ENCODE results near the gene SLC35B2. TPM values are rescaled to one million over a fixed set of nuclear protein-coding genes. Genes with fewer than 3 reads are reported as not detected.

Gene SLC35B2
- total RNA-seq, 1 experiment from 2014 or later = 143 TPM

GRCh38 chr6:44258921-44259320 is 1.6 kb upstream of the SLC35B2 start:
- Mint-ChIP-seq H3K9me3 (ENCODE audit: low read depth, unreplicated experiment) (no peaks in the 10 kb centered on the region), H3K27me3 (ENCODE audit: unreplicated experiment) (no peaks in the 10 kb centered on the region), H3K36me3 (ENCODE audit: insufficient read depth, unreplicated experiment) (peaks cover 74% of the 10 kb centered on the region), H3K4me3 (ENCODE audit: low read depth, unreplicated experiment) (peak overlapping the region; percentile 86), H3K27ac (ENCODE audit: unreplicated experiment) (peak overlapping the region; percentile 89), H3K4me1 (ENCODE audit: low read depth, unreplicated experiment) (peaks cover 78% of the 10 kb centered on the region)
- BruUV-seq (replicated peaks) = no TSS peak
- intact Hi-C loops (cut with micrococcal nuclease; ENCODE audit: unreplicated experiment) = no loop called here
- TF ChIP-seq, protein P1, sequence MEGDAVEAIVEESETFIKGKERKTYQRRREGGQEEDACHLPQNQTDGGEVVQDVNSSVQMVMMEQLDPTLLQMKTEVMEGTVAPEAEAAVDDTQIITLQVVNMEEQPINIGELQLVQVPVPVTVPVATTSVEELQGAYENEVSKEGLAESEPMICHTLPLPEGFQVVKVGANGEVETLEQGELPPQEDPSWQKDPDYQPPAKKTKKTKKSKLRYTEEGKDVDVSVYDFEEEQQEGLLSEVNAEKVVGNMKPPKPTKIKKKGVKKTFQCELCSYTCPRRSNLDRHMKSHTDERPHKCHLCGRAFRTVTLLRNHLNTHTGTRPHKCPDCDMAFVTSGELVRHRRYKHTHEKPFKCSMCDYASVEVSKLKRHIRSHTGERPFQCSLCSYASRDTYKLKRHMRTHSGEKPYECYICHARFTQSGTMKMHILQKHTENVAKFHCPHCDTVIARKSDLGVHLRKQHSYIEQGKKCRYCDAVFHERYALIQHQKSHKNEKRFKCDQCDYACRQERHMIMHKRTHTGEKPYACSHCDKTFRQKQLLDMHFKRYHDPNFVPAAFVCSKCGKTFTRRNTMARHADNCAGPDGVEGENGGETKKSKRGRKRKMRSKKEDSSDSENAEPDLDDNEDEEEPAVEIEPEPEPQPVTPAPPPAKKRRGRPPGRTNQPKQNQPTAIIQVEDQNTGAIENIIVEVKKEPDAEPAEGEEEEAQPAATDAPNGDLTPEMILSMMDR (IDR thresholded peaks at IDR 0.05; ENCODE audit: unreplicated experiment) = no peak
- CTCF ChIA-PET = no interaction called here
- no peak for DNase-seq

GRCh38 chr6:44258325-44258863 is 1.1 kb upstream of the SLC35B2 start:
- peaks cover 74% of the 10 kb centered on the region for H3K36me3 Mint-ChIP-seq (ENCODE audit: insufficient read depth, unreplicated experiment)
- H3K27me3 Mint-ChIP-seq (ENCODE audit: unreplicated experiment) = no peaks in the 10 kb centered on the region
- intact Hi-C loops (cut with micrococcal nuclease; ENCODE audit: unreplicated experiment) = no loop called here
- H3K4me3 Mint-ChIP-seq (ENCODE audit: low read depth, unreplicated experiment) = peak overlapping the region; percentile 86
- no peak for DNase-seq
- no TSS peak for BruUV-seq (replicated peaks)
- TF ChIP-seq, protein P1 (IDR thresholded peaks at IDR 0.05; ENCODE audit: unreplicated experiment) = no peak
- H3K27ac Mint-ChIP-seq (ENCODE audit: unreplicated experiment) = peak overlapping the region; percentile 89
- CTCF ChIA-PET = no interaction called here
- H3K9me3 Mint-ChIP-seq (ENCODE audit: low read depth, unreplicated experiment) = no peaks in the 10 kb centered on the region
- peaks cover 76% of the 10 kb centered on the region for H3K4me1 Mint-ChIP-seq (ENCODE audit: low read depth, unreplicated experiment)

- TF ChIP-seq, protein P1 (IDR thresholded peaks at IDR 0.05; ENCODE audit: unreplicated experiment) = no peak
- CTCF ChIA-PET = interaction anchor here (1.8 kb wide), 1 partner anchor 11 kb away, joined by 14 read pairs; the partner anchor contains the start of gene HSP90AB1
- Mint-ChIP-seq H3K36me3 (ENCODE audit: insufficient read depth, unreplicated experiment) (peaks cover 74% of the 10 kb centered on the region), H3K4me3 (ENCODE audit: low read depth, unreplicated experiment) (peak overlapping the region; percentile 86), H3K4me1 (ENCODE audit: low read depth, unreplicated experiment) (peaks cover 76% of the 10 kb centered on the region), H3K9me3 (ENCODE audit: low read depth, unreplicated experiment) (no peaks in the 10 kb centered on the region), H3K27me3 (ENCODE audit: unreplicated experiment) (no peaks in the 10 kb centered on the region), H3K27ac (ENCODE audit: unreplicated experiment) (peak overlapping the region; percentile 89)
- no TSS peak for BruUV-seq (replicated peaks)
- intact Hi-C loops (cut with micrococcal nuclease; ENCODE audit: unreplicated experiment) = no loop called here
- DNase-seq = no peak
Observed at GRCh38 chr6:44257753-44258324, 511 bp upstream of the SLC35B2 start.

DNA sequence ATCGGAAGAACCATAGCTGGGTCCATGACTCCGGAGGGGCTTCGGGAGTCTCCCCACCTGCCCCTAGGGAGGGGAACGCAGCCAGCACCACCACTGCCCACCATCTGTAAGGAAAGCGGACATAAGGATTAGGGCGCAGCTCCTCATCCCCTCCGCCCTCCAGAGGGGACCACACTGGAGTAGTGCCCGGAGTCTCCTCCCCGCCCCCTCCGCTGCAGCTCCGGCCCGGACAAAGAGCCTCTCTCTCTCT is 628 bp downstream of the SLC35B2 start:
- peaks cover 75% of the 10 kb centered on the region for H3K4me1 Mint-ChIP-seq (ENCODE audit: low read depth, unreplicated experiment)

More for the DNA sequence above, 628 bp downstream of the SLC35B2 start:
- Mint-ChIP-seq H3K36me3 (ENCODE audit: insufficient read depth, unreplicated experiment) (peaks cover 79% of the 10 kb centered on the region), H3K9me3 (ENCODE audit: low read depth, unreplicated experiment) (no peaks in the 10 kb centered on the region), H3K4me3 (ENCODE audit: low read depth, unreplicated experiment) (peak overlapping the region; percentile 86), H3K27me3 (ENCODE audit: unreplicated experiment) (no peaks in the 10 kb centered on the region), H3K27ac (ENCODE audit: unreplicated experiment) (peak overlapping the region; percentile 72)
- CTCF ChIA-PET = interaction anchor here (0.6 to 1.8 kb wide), 10 partner anchors 9 to 835 kb away, joined by 3 to 14 read pairs (median 4); partner anchors contain the start of gene HSP90AB1
- intact Hi-C loops (cut with micrococcal nuclease; ENCODE audit: unreplicated experiment) = no loop called here
- TF ChIP-seq, protein P1 (IDR thresholded peaks at IDR 0.05; ENCODE audit: unreplicated experiment) = no peak
- no peak for DNase-seq
- no TSS peak for BruUV-seq (replicated peaks)
